ENCODE data around the gene ZNF579. TPM values are rescaled to one million over a fixed set of nuclear protein-coding genes. Genes with fewer than 3 reads are reported as not detected.

The ZNF579 gene
- total and polyA plus RNA-seq, 2 of the 8 experiments (the other 6 are each of a cell fraction or from before 2014, with no cell fraction given): 10.0 to 18.9 TPM

- no peak overlapping the region for H2BK120ac ChIP-seq (replicated peaks; ENCODE audit: low read depth, low read length)
- H3K79me2 ChIP-seq (ENCODE audit: control insufficient read depth in 1 of 2, insufficient read depth in 2 of 2, low read length in 2 of 2): no peaks in the 10 kb centered on the region
- H3K27me3 ChIP-seq (replicated peaks in 1 of 4; ENCODE audit: control insufficient read depth in 3 of 4, extremely low read depth in 1 of 4, insufficient read depth in 3 of 4, low read length in 3 of 4): no peaks in the 10 kb centered on the region
- H3K4ac ChIP-seq (replicated peaks; ENCODE audit: insufficient read length, low read depth, low read length): no peak overlapping the region
- no peak overlapping the region for H3K27ac ChIP-seq (ENCODE audit: low read depth, low read length)
- H3K79me1 ChIP-seq (ENCODE audit: low read depth, low read length): no peaks in the 10 kb centered on the region
- 77% methylated on average over 9 of the region's 9 CpGs; no CpG with 5 or more reads in 1 of the 2 experiments for WGBS, 2 experiments (ENCODE audit: extremely low coverage in 1 of 2, insufficient coverage in 1 of 2, insufficient read length in 1 of 2, insufficient replicate concordance in 2 of 2, low coverage in 1 of 2, low lambda C conversion rate in 2 of 2, missing lambda C conversion rate in 1 of 2)
- no peak overlapping the region for H3K56ac ChIP-seq (replicated peaks; ENCODE audit: insufficient read length, low read depth, low read length)
- no peak overlapping the region for H2AK5ac ChIP-seq (ENCODE audit: low read depth, low read length)
- H3K18ac ChIP-seq (ENCODE audit: extremely low read depth, low read length): no peak overlapping the region
- CTCF ChIA-PET (ENCODE audit: partially characterized antibody): interaction anchor here (1.4 kb wide), 1 partner anchor 66 kb away, joined by 3 read pairs; no protein-coding TSS in a partner anchor
- no peak overlapping the region for H2BK15ac ChIP-seq (ENCODE audit: low read length)
- H3K4me1 ChIP-seq (replicated peaks in 1 of 4; ENCODE audit: control insufficient read depth in 3 of 4, insufficient read depth in 4 of 4, low read length in 3 of 4): no peaks in the 10 kb centered on the region
- H3K9ac ChIP-seq (replicated peaks in 1 of 4; ENCODE audit: extremely low read depth in 1 of 4, low read depth in 3 of 4, low read length in 3 of 4): no peak overlapping the region
- H3K9me3 ChIP-seq (ENCODE audit: insufficient read depth in 2 of 2, low read depth in 1 of 2, low read length in 1 of 2): no peaks in the 10 kb centered on the region
- H4K20me1 ChIP-seq (replicated peaks in 1 of 2; ENCODE audit: control insufficient read depth in 1 of 2, insufficient read depth in 2 of 2, low read length in 2 of 2): peaks cover 0 to 4% of the 10 kb centered on the region in 2 experiments
- no peak overlapping the region for H2BK12ac ChIP-seq (ENCODE audit: low read depth, low read length)
- no peak for DNase-seq (ENCODE audit: low read depth in 1 of 2, low spot score in 2 of 2)
- H3K4me2 ChIP-seq (ENCODE audit: insufficient read depth in 1 of 2, low read depth in 2 of 2, low read length in 2 of 2): no peak overlapping the region
- H2AFZ ChIP-seq (ENCODE audit: low read length): 0 out of 2 replicates have a peak overlapping the region, but pooled peaks have one; percentile 89
- H2BK20ac ChIP-seq (ENCODE audit: low read length): no peak overlapping the region
- H3K23ac ChIP-seq (ENCODE audit: insufficient read length): no peak overlapping the region
- H2BK5ac ChIP-seq (ENCODE audit: low read depth, low read length): no peak overlapping the region
- no peak overlapping the region for H3K14ac ChIP-seq (ENCODE audit: insufficient read length)
- peaks cover 8% of the 10 kb centered on the region; the same call in 1 of the 2 replicates for H3K23me2 ChIP-seq (ENCODE audit: low read depth, low read length)
- no peak overlapping the region for H4K91ac ChIP-seq (replicated peaks; ENCODE audit: insufficient read length, low read length)
- no peak for TF ChIP-seq USF2 (IDR thresholded peaks at IDR 0.05; ENCODE audit: low read length)
- POLR2A ChIA-PET (ENCODE audit: partially characterized antibody): no interaction called here
- no peak overlapping the region for H3K4me3 ChIP-seq (ENCODE audit: extremely low read depth in 1 of 4, insufficient read depth in 2 of 4, low read depth in 3 of 4, low read length in 4 of 4)
- no peak overlapping the region for H4K8ac ChIP-seq (ENCODE audit: extremely low read depth, insufficient read depth, low read length)
- no peak for FAIRE-seq
- H4K5ac ChIP-seq (ENCODE audit: insufficient read length, low read depth, low read length): no peak overlapping the region
- no peaks in the 10 kb centered on the region for H3K36me3 ChIP-seq (ENCODE audit: control insufficient read depth in 2 of 4, insufficient read depth in 4 of 4, low read length in 3 of 4)
These were observed 13.8 kb downstream of the ZNF579 start for GRCh38 chr19:55566823-55567222.

Measured in H1 (cell line).